NCI-H526 (cell line): ENCODE measurements around the gene NENF.
"Not testable (repeated sequence)": the region's sequence is repeated elsewhere in the genome, so short reads cannot be mapped to it uniquely, and the experiment has no call there.

Source experiments
- DNase-seq, 2 experiments: peaks; one replicate each; lab custom pipeline; 2025; lab: John Stamatoyannopoulos, UW

Gene NENF

GRCh38 chr1:212459656-212460055 lies 26.9 kb downstream of the NENF start:
- DNase-seq: no peak

GRCh38 chr1:212460376-212460775 lies 27.7 kb downstream of the NENF start:
- DNase-seq: no peak

GRCh38 chr1:212461916-212462660 lies 29.4 kb downstream of the NENF start:
- DNase-seq: no peak

- no peak for DNase-seq
Observed at GRCh38 chr1:212463565-212464285, 31.0 kb downstream of the NENF start.

GRCh38 chr1:212465311-212465710 lies 32.6 kb downstream of the NENF start:
- no peak for DNase-seq

- DNase-seq: no peak
Observed at GRCh38 chr1:212466437-212466836, 33.7 kb downstream of the NENF start.

GRCh38 chr1:212466898-212467650 lies 34.4 kb downstream of the NENF start:
- no peak for DNase-seq

GRCh38 chr1:212467843-212468482 lies 35.2 kb downstream of the NENF start:
- DNase-seq: no peak

- no peak for DNase-seq
Observed at GRCh38 chr1:212470059-212470458, 37.3 kb downstream of the NENF start.

- DNase-seq: no peak
Observed at GRCh38 chr1:212471286-212471685, 38.6 kb downstream of the NENF start.

- DNase-seq: no peak
Observed at GRCh38 chr1:212471891-212472675, 39.4 kb downstream of the NENF start.

GRCh38 chr1:212473729-212474128 lies 41.0 kb downstream of the NENF start:
- no peak for DNase-seq

- DNase-seq: no peak
Observed at GRCh38 chr1:212475151-212475550, 42.4 kb downstream of the NENF start.

GRCh38 chr1:212475831-212476230 lies 43.1 kb downstream of the NENF start:
- not testable (repeated sequence) for DNase-seq

- peak; percentile 45 to 86 for DNase-seq
Observed at GRCh38 chr1:212477014-212477679, 44.4 kb downstream of the NENF start.

GRCh38 chr1:212477680-212478466 lies 45.2 kb downstream of the NENF start:
- no peak for DNase-seq

GRCh38 chr1:212478467-212479025 lies 45.8 kb downstream of the NENF start:
- no peak for DNase-seq

- no peak for DNase-seq
Observed at GRCh38 chr1:212479188-212479587, 46.5 kb downstream of the NENF start.

GRCh38 chr1:212480711-212481437 lies 48.2 kb downstream of the NENF start:
- not testable (repeated sequence) for DNase-seq
